GM11168 (cell line): ENCODE data around the gene NUDT14.

ENCODE experiments used
- in situ Hi-C: fragments of 300-500 bp; cut with MboI; formaldehyde crosslinking; loops from one replicate; pipeline ENCODE4 v1.12.0; 2022; ENCODE audit warnings: low sequenced_read_pairs; ENCODE audit not compliant: unreplicated experiment

The NUDT14 gene

GRCh38 chr14:105180592-105181548 is at the start of gene NUDT14:
Gene NUDT14 (minus strand): TSS chr14:105181312. CDS start chr14:105181209, 103 bp downstream.
- in situ Hi-C loops, result no loop called here

- in situ Hi-C loops, result no loop called here
Measured at GRCh38 chr14:105229099-105229655, 48.1 kb upstream of the NUDT14 start.

- in situ Hi-C loops, result no loop called here
Measured at GRCh38 chr14:105228562-105228961, 47.5 kb upstream of the NUDT14 start.

GRCh38 chr14:105227346-105227745 is 46.2 kb upstream of the NUDT14 start:
- in situ Hi-C loops, result no loop called here

GRCh38 chr14:105226198-105226597 is 45.1 kb upstream of the NUDT14 start:
- in situ Hi-C loops, result no loop called here

- in situ Hi-C loops, result no loop called here
Measured at GRCh38 chr14:105224845-105225570, 43.9 kb upstream of the NUDT14 start.

- in situ Hi-C loops, result no loop called here
Measured at GRCh38 chr14:105223770-105224544, 42.8 kb upstream of the NUDT14 start.

- in situ Hi-C loops, result no loop called here
Measured at GRCh38 chr14:105223260-105223659, 42.1 kb upstream of the NUDT14 start.

- in situ Hi-C loops, result no loop called here
Measured at GRCh38 chr14:105221598-105222178, 40.6 kb upstream of the NUDT14 start.

- in situ Hi-C loops, result no loop called here
Measured at GRCh38 chr14:105220699-105221597, 39.8 kb upstream of the NUDT14 start.

GRCh38 chr14:105219753-105220152 is 38.6 kb upstream of the NUDT14 start:
- in situ Hi-C loops, result no loop called here

- in situ Hi-C loops, result no loop called here
Measured at GRCh38 chr14:105219043-105219612, 38.0 kb upstream of the NUDT14 start.

GRCh38 chr14:105218611-105219010 is 37.5 kb upstream of the NUDT14 start:
- in situ Hi-C loops, result no loop called here

- in situ Hi-C loops, result no loop called here
Measured at GRCh38 chr14:105217774-105218173, 36.7 kb upstream of the NUDT14 start.

- in situ Hi-C loops, result no loop called here
Measured at GRCh38 chr14:105216490-105217247, 35.6 kb upstream of the NUDT14 start.

- in situ Hi-C loops, result no loop called here
Measured at GRCh38 chr14:105215602-105216001, 34.5 kb upstream of the NUDT14 start.

GRCh38 chr14:105214324-105214915 is 33.3 kb upstream of the NUDT14 start:
- in situ Hi-C loops, result no loop called here
